ENCODE measurements around the gene AMBP.

Gene AMBP

GRCh38 chr9:114031037-114031630, 47.0 kb downstream of the AMBP start:
- no peak for DNase-seq (ENCODE audit: low spot score)

GRCh38 chr9:114030364-114030763, 47.7 kb downstream of the AMBP start:
- no peak for DNase-seq (ENCODE audit: low spot score)

- no peak for DNase-seq (ENCODE audit: low spot score)
Measured at GRCh38 chr9:114029311-114030170, 48.6 kb downstream of the AMBP start.

DNA sequence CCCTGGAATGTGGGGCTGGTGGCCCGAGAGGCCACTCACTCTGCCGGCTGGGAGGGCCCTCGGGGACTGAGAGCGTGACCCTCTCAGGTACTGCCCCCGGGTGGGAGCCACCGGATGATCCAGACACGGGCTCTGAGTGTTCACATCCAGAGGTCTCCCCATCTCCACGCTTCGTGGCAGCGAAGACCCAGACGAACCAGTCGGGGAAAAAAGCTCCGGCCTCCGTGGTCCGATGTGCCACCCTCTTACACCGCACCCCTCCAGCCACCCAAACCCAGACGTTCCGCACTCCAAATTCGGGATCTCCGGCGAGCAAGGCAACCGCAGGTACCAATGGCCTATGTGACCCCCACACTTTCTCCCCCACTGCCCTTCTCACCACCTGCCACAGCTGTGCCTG, 49.5 kb downstream of the AMBP start:
- no peak for DNase-seq (ENCODE audit: low spot score)

DNA sequence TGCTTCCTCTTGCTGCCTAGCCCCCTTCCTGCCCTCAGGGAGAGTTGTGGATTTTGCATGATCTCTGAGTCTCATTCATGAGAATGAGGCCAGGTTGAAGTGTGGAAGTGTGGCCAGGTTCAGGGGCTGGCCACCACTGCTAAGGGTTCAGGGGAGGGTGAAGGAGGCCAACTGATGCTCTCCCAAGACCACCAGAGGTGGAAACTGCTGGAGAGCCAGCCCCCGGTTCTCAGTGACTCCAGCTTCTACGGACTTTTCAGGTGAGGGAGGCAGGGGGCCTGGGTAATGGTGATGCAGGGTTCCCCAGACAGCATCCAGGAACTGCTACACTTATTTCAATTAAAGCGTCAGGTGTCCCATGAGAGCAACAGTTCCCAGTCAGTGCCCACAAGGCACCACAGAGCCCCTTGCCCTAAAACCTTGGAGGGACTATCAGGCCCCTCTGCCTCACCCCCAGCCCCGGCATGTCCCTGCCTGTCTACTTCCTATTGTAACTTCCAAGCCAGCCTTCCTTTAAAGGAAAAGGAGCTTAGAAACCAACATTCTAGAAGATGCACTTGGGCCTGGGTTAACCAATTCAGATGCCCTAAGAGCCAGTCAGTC, 50.1 kb downstream of the AMBP start:
- DNase-seq (ENCODE audit: low spot score), result no peak

DNA sequence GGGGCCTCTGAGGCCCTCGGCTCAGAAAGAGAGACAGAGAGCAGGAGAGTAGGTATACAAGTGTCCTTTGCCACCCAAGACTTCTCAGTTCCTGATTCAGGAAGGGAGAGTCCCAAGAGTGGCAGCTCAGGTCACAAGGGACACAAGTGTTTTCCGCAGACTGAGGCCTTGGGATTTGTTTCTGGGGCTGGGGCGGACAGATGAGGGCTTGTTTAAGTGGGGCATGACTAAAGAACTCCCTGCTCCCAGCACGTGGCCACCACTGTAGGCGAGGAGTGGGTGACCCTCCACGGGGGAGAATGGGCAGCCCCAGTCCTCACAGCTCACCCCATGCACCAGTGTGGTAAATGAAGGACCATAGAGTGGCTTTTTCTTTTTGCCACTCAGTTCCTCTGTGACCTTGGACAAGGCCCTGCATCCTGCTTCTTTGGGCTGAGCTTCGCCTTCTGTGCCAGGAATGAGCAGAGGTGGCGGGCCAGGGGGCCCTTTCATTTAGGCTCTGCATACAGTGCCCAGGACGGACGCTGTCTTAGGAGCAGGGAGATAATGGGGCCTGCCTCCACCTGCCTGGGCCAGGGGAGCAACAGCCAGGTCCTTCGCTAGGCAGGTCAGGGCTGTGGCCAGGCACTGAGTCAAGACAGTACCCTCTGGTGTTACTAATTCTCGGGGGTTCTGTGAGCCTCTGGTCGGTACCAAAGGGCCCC, 50.8 kb downstream of the AMBP start:
- no peak for DNase-seq (ENCODE audit: low spot score)

GRCh38 chr9:114026335-114026734, 51.8 kb downstream of the AMBP start:
- no peak for DNase-seq (ENCODE audit: low spot score)

DNA sequence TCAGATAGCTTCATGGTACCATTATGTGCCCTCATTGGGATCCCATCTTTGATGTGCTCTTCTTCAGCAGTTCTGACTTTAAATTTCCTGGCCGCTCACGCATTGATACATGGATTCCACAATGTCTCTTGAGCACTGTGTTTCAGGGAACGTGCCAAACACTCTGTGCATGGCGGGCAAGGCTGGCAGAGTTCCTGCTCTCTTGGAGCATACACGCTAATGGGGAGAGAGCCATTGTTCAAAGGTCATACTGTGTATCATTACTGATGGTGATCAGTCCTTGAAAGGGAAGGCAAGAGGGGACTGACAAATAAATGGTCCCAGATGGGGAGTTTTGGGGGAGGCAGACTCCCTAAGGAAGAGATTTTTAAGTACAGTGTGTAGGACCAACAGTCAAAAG, 52.3 kb downstream of the AMBP start:
- DNase-seq (ENCODE audit: low spot score), result no peak

DNA sequence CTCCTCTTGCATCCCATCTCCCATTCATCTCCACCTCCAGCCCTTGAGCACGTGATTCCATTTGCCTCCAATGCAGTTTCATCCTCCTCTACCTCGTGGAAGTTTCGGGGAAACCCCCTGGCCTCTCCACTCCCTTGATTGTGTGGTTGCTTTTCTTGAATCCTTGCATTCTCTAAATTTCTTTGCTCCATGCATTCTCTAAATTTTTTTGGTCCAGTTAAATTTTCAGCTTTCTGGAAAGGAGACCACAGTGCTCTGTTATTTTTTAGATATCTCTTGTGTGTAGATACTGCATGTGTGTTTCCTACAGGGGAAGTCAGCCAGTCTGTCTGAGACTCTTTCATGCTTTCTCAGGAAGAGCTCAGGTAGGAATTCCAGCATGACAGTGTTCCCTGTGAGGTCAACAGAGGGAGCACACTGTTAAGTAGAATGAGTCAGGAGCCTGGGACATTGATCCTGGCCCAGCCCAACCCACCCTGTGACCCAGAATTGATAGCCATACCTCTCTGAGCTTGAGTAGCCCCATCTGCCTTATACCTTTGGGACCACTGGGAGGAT, 52.8 kb downstream of the AMBP start:
- DNase-seq (ENCODE audit: low spot score), result no peak

DNA sequence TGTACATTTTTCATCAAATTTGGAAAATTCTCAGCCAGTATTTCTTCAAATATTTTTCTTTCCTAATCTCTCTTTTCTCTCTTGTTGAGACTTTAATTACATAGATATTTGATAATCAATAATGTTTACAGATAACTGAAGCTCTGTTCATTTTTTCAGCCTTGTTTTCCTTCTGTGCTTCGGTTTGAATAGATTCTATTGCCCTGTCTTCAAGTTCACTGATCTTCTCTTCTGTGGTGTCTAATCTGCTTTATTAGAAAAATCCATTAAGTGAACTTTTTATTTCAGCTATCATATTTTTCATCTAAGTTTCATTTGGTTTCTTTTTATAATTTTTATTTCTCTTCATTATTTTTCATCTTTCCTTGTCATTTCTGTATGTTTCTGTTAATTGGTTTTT, 54.1 kb downstream of the AMBP start:
- no peak for DNase-seq (ENCODE audit: low spot score)

GRCh38 chr9:114021578-114021977, 56.5 kb downstream of the AMBP start:
- DNase-seq (ENCODE audit: low spot score), result no peak

- DNase-seq (ENCODE audit: low spot score), result no peak
Measured at GRCh38 chr9:114017741-114018715, 60.1 kb downstream of the AMBP start.

- DNase-seq (ENCODE audit: low spot score), result no peak
Measured at GRCh38 chr9:114016629-114017423, 61.3 kb downstream of the AMBP start.

DNA sequence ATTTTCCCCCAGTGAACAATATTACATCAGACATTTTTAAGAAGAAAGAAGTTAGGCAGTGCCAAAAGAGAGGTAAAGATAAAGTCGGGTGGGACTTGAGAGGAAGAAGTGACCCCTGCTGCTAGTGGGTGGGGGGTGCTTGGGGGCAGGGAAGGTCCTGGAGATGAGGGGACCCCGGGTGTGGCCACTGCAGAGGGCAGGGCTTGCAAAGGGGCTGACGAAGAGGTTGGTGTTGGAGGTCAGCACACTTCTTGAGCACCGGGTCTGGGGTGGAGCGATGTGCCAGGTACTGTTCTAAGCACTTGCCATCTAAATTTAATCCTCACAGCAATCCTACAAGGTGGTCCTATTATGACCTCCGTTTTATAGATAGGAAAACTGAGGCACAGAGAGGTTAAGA, 62.0 kb downstream of the AMBP start:
- no peak for DNase-seq (ENCODE audit: low spot score)

- no peak for DNase-seq (ENCODE audit: low spot score)
Measured at GRCh38 chr9:114015607-114016006, 62.5 kb downstream of the AMBP start.

DNA sequence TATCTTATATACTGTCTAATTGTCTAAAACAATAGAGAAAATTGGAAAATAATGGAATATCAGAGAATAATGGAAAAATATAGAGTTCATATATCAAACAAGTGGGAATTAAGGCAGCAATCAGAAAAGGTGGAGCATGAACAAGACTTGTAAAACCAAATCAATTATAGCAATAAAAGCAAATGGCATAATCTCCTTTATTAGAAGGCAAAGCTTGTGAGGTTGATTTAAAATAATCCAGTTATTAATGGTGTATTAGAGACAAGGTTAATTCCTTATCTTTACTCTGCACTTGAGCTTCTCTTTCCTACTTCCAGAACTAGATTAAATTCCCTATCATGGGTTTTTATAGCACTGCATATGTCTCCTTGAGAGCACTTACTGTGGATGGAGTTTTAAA, 64.1 kb downstream of the AMBP start:
- no peak for DNase-seq (ENCODE audit: low spot score)

DNA sequence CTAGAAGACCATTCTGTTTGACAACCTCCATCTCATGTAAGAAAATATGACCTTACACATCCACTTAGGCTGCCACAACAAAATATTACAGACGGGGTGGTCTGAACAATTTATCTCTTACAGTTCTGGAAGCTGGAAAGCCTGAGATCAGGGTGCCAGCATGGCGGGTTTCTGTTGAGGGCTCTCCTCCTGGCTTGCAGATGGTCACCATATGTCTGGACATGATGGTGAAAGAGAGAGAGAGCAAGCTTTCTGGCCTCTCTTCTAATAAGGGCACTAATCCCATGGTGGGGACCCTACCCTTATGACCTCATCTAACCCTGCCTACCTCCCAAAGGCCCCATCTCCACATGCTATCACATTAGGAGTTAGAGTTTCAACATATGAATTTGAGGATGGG, 66.0 kb downstream of the AMBP start:
- no peak for DNase-seq (ENCODE audit: low spot score)

- DNase-seq (ENCODE audit: low spot score), result no peak
Measured at GRCh38 chr9:114011313-114011712, 66.8 kb downstream of the AMBP start.

All from iPS-NIHi11 (cell line).